ENCODE results near the gene AJAP1. TPM values are rescaled to one million over a fixed set of nuclear protein-coding genes. Genes with fewer than 3 reads are reported as not detected.

Gene AJAP1
- total and polyA plus RNA-seq, 2 of the 8 experiments (the other 6 are each of a cell fraction or from before 2014, with no cell fraction given) = 1.9 to 6.2 TPM

DNA sequence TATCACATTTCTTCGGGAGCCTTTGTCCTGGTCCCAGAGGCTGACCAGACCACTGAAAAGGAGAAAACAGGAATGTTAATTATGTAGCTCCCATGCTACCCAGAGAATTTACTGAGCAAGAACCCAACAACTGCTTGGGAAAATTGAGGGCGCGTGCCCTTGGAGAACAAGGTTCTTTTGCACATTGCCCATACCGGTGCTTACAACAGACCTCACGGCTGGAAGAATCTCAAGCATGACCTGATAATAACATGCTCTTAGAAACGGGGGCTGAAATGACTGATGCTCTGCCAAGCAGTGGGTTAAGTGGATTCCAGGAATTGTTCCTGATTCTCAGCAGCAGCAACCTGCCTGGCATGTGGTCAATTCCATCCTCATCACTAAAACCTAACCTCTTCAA lies 49.3 kb upstream of the AJAP1 start:
- no peak for FAIRE-seq
- no peak overlapping the region for H2BK120ac ChIP-seq (replicated peaks; ENCODE audit: low read depth, low read length)
- no peak overlapping the region for H3K14ac ChIP-seq (ENCODE audit: insufficient read length)
- no peaks in the 10 kb centered on the region for H4K20me1 ChIP-seq (replicated peaks in 1 of 2; ENCODE audit: control insufficient read depth in 1 of 2, insufficient read depth in 2 of 2, low read length in 2 of 2)
- no peak overlapping the region for H2BK12ac ChIP-seq (ENCODE audit: low read depth, low read length)
- no peaks in the 10 kb centered on the region for H3K23me2 ChIP-seq (ENCODE audit: low read depth, low read length)
- no peak overlapping the region for H4K5ac ChIP-seq (ENCODE audit: insufficient read length, low read depth, low read length)
- TF ChIP-seq, protein P1, sequence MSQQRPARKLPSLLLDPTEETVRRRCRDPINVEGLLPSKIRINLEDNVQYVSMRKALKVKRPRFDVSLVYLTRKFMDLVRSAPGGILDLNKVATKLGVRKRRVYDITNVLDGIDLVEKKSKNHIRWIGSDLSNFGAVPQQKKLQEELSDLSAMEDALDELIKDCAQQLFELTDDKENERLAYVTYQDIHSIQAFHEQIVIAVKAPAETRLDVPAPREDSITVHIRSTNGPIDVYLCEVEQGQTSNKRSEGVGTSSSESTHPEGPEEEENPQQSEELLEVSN (IDR thresholded peaks at IDR 0.05) = no peak
- TF ChIP-seq SP4 (IDR thresholded peaks at IDR 0.05; ENCODE audit: low read length) (no peak), CHD1 (IDR thresholded peaks at IDR 0.05; ENCODE audit: low read depth, low read length) (no peak), TEAD4 (IDR thresholded peaks at IDR 0.05; ENCODE audit: low read depth, low read length) (no peak), KDM5A (IDR thresholded peaks at IDR 0.05; ENCODE audit: low read length) (no peak)
- TF ChIP-seq, protein P2, sequence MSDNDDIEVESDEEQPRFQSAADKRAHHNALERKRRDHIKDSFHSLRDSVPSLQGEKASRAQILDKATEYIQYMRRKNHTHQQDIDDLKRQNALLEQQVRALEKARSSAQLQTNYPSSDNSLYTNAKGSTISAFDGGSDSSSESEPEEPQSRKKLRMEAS (IDR thresholded peaks at IDR 0.05) = no peak
- TF ChIP-seq, protein P3, sequence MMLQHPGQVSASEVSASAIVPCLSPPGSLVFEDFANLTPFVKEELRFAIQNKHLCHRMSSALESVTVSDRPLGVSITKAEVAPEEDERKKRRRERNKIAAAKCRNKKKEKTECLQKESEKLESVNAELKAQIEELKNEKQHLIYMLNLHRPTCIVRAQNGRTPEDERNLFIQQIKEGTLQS (IDR thresholded peaks at IDR 0.05; ENCODE audit: insufficient read depth, low read depth, low read length) = no peak
- TF ChIP-seq, protein P4, sequence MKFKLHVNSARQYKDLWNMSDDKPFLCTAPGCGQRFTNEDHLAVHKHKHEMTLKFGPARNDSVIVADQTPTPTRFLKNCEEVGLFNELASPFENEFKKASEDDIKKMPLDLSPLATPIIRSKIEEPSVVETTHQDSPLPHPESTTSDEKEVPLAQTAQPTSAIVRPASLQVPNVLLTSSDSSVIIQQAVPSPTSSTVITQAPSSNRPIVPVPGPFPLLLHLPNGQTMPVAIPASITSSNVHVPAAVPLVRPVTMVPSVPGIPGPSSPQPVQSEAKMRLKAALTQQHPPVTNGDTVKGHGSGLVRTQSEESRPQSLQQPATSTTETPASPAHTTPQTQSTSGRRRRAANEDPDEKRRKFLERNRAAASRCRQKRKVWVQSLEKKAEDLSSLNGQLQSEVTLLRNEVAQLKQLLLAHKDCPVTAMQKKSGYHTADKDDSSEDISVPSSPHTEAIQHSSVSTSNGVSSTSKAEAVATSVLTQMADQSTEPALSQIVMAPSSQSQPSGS (IDR thresholded peaks at IDR 0.05; ENCODE audit: low read length) = no peak
- H3K36me3 ChIP-seq (ENCODE audit: control insufficient read depth in 2 of 4, insufficient read depth in 4 of 4, low read length in 3 of 4) = no peaks in the 10 kb centered on the region
- 88% methylated on average over 6 of the region's 6 CpGs; no CpG with 5 or more reads in 1 of the 2 experiments for WGBS, 2 experiments (ENCODE audit: extremely low coverage in 1 of 2, insufficient coverage in 1 of 2, insufficient read length in 1 of 2, insufficient replicate concordance in 2 of 2, low coverage in 1 of 2, low lambda C conversion rate in 2 of 2, missing lambda C conversion rate in 1 of 2)
- H2AFZ ChIP-seq (ENCODE audit: low read length) = no peak overlapping the region
- H4K8ac ChIP-seq (ENCODE audit: extremely low read depth, insufficient read depth, low read length) = no peak overlapping the region
- no peak overlapping the region for H3K56ac ChIP-seq (replicated peaks; ENCODE audit: insufficient read length, low read depth, low read length)
- H3K4me1 ChIP-seq (replicated peaks in 1 of 4; ENCODE audit: control insufficient read depth in 3 of 4, insufficient read depth in 4 of 4, low read length in 3 of 4) = no peaks in the 10 kb centered on the region
- POLR2A ChIA-PET (ENCODE audit: partially characterized antibody) = no interaction called here
- H3K4ac ChIP-seq (replicated peaks; ENCODE audit: insufficient read length, low read depth, low read length) = no peak overlapping the region
- CTCF ChIA-PET (ENCODE audit: partially characterized antibody) = no interaction called here
- H3K79me2 ChIP-seq (ENCODE audit: control insufficient read depth in 1 of 2, insufficient read depth in 2 of 2, low read length in 2 of 2) = no peaks in the 10 kb centered on the region
- H3K23ac ChIP-seq (ENCODE audit: insufficient read length) = no peak overlapping the region
- H2BK15ac ChIP-seq (ENCODE audit: low read length) = no peak overlapping the region
- no peak overlapping the region for H3K27ac ChIP-seq (ENCODE audit: low read depth, low read length)
- no peak overlapping the region for H3K4me2 ChIP-seq (ENCODE audit: insufficient read depth in 1 of 2, low read depth in 2 of 2, low read length in 2 of 2)
- no peak overlapping the region for H2AK5ac ChIP-seq (ENCODE audit: low read depth, low read length)
- no peak overlapping the region for H2BK20ac ChIP-seq (ENCODE audit: low read length)
- DNase-seq (ENCODE audit: low read depth in 1 of 2, low spot score in 2 of 2) = no peak
- H3K18ac ChIP-seq (ENCODE audit: extremely low read depth, low read length) = no peak overlapping the region
- H3K27me3 ChIP-seq (replicated peaks in 1 of 4; ENCODE audit: control insufficient read depth in 3 of 4, extremely low read depth in 1 of 4, insufficient read depth in 3 of 4, low read length in 3 of 4) = no peaks in the 10 kb centered on the region; a peak in 2 of 7 replicates
- no peak overlapping the region for H3K4me3 ChIP-seq (ENCODE audit: extremely low read depth in 1 of 4, insufficient read depth in 2 of 4, low read depth in 3 of 4, low read length in 4 of 4)
- H4K91ac ChIP-seq (replicated peaks; ENCODE audit: insufficient read length, low read length) = no peak overlapping the region
- no peaks in the 10 kb centered on the region for H3K79me1 ChIP-seq (ENCODE audit: low read depth, low read length)
- peaks cover 0 to 9% of the 10 kb centered on the region in 2 experiments; a peak in 2 of 4 replicates for H3K9me3 ChIP-seq (ENCODE audit: insufficient read depth in 2 of 2, low read depth in 1 of 2, low read length in 1 of 2)
- no peak overlapping the region for H3K9ac ChIP-seq (replicated peaks in 1 of 4; ENCODE audit: extremely low read depth in 1 of 4, low read depth in 3 of 4, low read length in 3 of 4)
- no peak overlapping the region for H2BK5ac ChIP-seq (ENCODE audit: low read depth, low read length)

All from H1 (cell line).